Neuronal stem cell (in vitro differentiated cells): ENCODE measurements around the gene MRPL43.

ENCODE experiments used
- DNase-seq: peaks from one replicate; pipeline ENCODE4 v3.0.0-alpha.2; 2013; ENCODE audit warnings: low spot score
- H2AFZ ChIP-seq: one replicate; pipeline ENCODE4 v1.6.1; 2013; ENCODE audit warnings: mild to moderate bottlenecking, low read length, inconsistent platforms
- H2AK5ac ChIP-seq: 2 replicates; pipeline ENCODE4 v1.6.1; 2013; ENCODE audit warnings: low read depth, mild to moderate bottlenecking, inconsistent platforms, low read length, moderate library complexity, mixed read lengths
- H2BK120ac ChIP-seq: 2 replicates; pipeline ENCODE4 v1.6.1; 2013; ENCODE audit warnings: low read depth, mild to moderate bottlenecking, inconsistent platforms, low read length, moderate library complexity, mixed read lengths
- H2BK12ac ChIP-seq: one replicate; pipeline ENCODE4 v1.6.1; 2013; ENCODE audit warnings: low read length, inconsistent platforms
- H2BK15ac ChIP-seq: 2 replicates; pipeline ENCODE4 v1.6.1; 2013; ENCODE audit warnings: mild to moderate bottlenecking, low read length, inconsistent platforms, mixed read lengths
- H2BK5ac ChIP-seq: one replicate; pipeline ENCODE4 v1.6.1; 2013; ENCODE audit warnings: inconsistent platforms, mild to moderate bottlenecking, low read length, moderate library complexity
- H3K14ac ChIP-seq: one replicate; pipeline ENCODE4 v1.6.1; 2013; ENCODE audit warnings: low read length, inconsistent platforms
- H3K18ac ChIP-seq: 2 replicates; pipeline ENCODE4 v1.6.1; 2013; ENCODE audit warnings: low read length, inconsistent platforms
- H3K23ac ChIP-seq: 2 replicates; pipeline ENCODE4 v1.6.1; 2013; ENCODE audit warnings: low read depth, mild to moderate bottlenecking, mixed read lengths, low read length, inconsistent platforms; ENCODE audit not compliant: poor library complexity
- H3K27ac ChIP-seq: replicated peaks from 3 replicates; pipeline ENCODE4 v1.5.1; 2013; ENCODE audit warnings: low read length, inconsistent platforms
- H3K27me3 ChIP-seq, 3 experiments: 2 replicates each; pipeline ENCODE4 v1.6.1; 2013; ENCODE audit warnings: low read length in 3 of 3, mild to moderate bottlenecking in 2 of 3, inconsistent platforms in 1 of 3, low read depth in 1 of 3, mixed read lengths in 1 of 3, moderate library complexity in 1 of 3; ENCODE audit not compliant: control insufficient read depth in 3 of 3, insufficient read depth in 3 of 3
- H3K36me3 ChIP-seq, 2 donors: replicated peaks in 1 of 2; 2 replicates each; pipeline ENCODE4 v1.6.1; 2013; ENCODE audit warnings: low read length in 2 of 2; ENCODE audit not compliant: control insufficient read depth in 2 of 2, insufficient read depth in 2 of 2
- H3K4ac ChIP-seq: 2 replicates; pipeline ENCODE4 v1.6.1; 2013; ENCODE audit warnings: inconsistent platforms, mild to moderate bottlenecking, low read length, moderate library complexity
- H3K4me1 ChIP-seq, 2 donors: 1 replicate in 1 of 2; 2 replicates in 1 of 2; pipeline ENCODE4 v1.6.1; 2013; ENCODE audit warnings: low read length in 2 of 2, low read depth in 1 of 2; ENCODE audit not compliant: control insufficient read depth in 2 of 2, insufficient read depth in 1 of 2
- H3K4me2 ChIP-seq: one replicate; pipeline ENCODE4 v1.6.1; 2013; ENCODE audit warnings: mild to moderate bottlenecking, low read length, inconsistent platforms; ENCODE audit not compliant: insufficient read depth, poor library complexity, severe bottlenecking
- H3K4me3 ChIP-seq, 2 donors: 2 replicates each; pipeline ENCODE4 v1.5.1; 2013; ENCODE audit warnings: low read length in 2 of 2, mild to moderate bottlenecking in 2 of 2, inconsistent platforms in 1 of 2, moderate library complexity in 1 of 2
- H3K79me1 ChIP-seq: one replicate; pipeline ENCODE4 v1.6.1; 2013; ENCODE audit warnings: low read depth, mild to moderate bottlenecking, inconsistent platforms, low read length, moderate library complexity
- H3K9ac ChIP-seq: one replicate; pipeline ENCODE4 v1.6.1; 2013; ENCODE audit warnings: mild to moderate bottlenecking, low read depth, low read length, inconsistent platforms; ENCODE audit not compliant: poor library complexity
- H3K9me3 ChIP-seq, 2 donors: replicated peaks in 1 of 2; 2 replicates each; pipeline versions ENCODE3 to v1.6.1; 2013; ENCODE audit warnings: low read length in 2 of 2, mild to moderate bottlenecking in 2 of 2, inconsistent platforms in 1 of 2, low read depth in 1 of 2, mixed read lengths in 1 of 2, moderate library complexity in 1 of 2; ENCODE audit not compliant: control insufficient read depth in 2 of 2, insufficient read depth in 1 of 2
- H4K8ac ChIP-seq: one replicate; pipeline ENCODE4 v1.6.1; 2013; ENCODE audit warnings: low read depth, mild to moderate bottlenecking, inconsistent platforms, low read length, moderate library complexity
- H4K91ac ChIP-seq: one replicate; pipeline ENCODE4 v1.6.1; 2013; ENCODE audit warnings: low read length, low read depth, mild to moderate bottlenecking, inconsistent platforms; ENCODE audit not compliant: poor library complexity
- WGBS, 2 donors: extraction: QIAGEN DNeasy Blood & Tissue Kit; methylation state at CpG; one replicate each; pipeline ENCODE4 v1.1.7; 2013; ENCODE audit warnings: missing lambda C conversion rate in 2 of 2, mixed read lengths in 1 of 2; ENCODE audit not compliant: insufficient read length in 2 of 2, insufficient replicate concordance in 1 of 2; ENCODE audit errors: extremely low coverage in 2 of 2; 5-methylcytosine and 5-hydroxymethylcytosine counted together

Gene MRPL43

GRCh38 chr10:100948916-100949315, 38.4 kb downstream of the MRPL43 start:
- Histone ChIP-seq H3K9ac (no peak overlapping the region), H3K9me3 (no peaks in the 10 kb centered on the region), H3K79me1 (no peaks in the 10 kb centered on the region), H2BK120ac (no peak overlapping the region), H3K27ac (no peak overlapping the region), H3K23ac (no peak overlapping the region), H2AK5ac (no peak overlapping the region), H2AFZ (no peak overlapping the region), H2BK15ac (no peak overlapping the region), H2BK5ac (no peak overlapping the region), H3K27me3 (no peaks in the 10 kb centered on the region), H3K4me1 (no peaks in the 10 kb centered on the region), H3K4me2 (no peak overlapping the region), H4K91ac (no peak overlapping the region), H3K4ac (no peak overlapping the region), H3K36me3 (peaks cover 6 to 91% of the 10 kb centered on the region in 2 donors), H2BK12ac (no peak overlapping the region), H3K18ac (no peak overlapping the region), H3K14ac (no peak overlapping the region), H3K4me3 (no peak overlapping the region), H4K8ac (no peak overlapping the region)
- no CpG with 5 or more reads among the region's 3 CpGs for WGBS, 2 donors
- DNase-seq: no peak

- Histone ChIP-seq H3K27me3 (no peaks in the 10 kb centered on the region), H2AK5ac (no peak overlapping the region), H4K8ac (no peak overlapping the region), H2BK5ac (no peak overlapping the region), H3K79me1 (no peaks in the 10 kb centered on the region), H3K9me3 (no peaks in the 10 kb centered on the region), H3K4me1 (no peaks in the 10 kb centered on the region), H3K9ac (no peak overlapping the region), H2BK12ac (no peak overlapping the region), H3K27ac (no peak overlapping the region), H3K4me2 (no peak overlapping the region), H3K36me3 (peaks cover 4 to 98% of the 10 kb centered on the region in 2 donors), H4K91ac (no peak overlapping the region), H3K18ac (no peak overlapping the region), H2BK120ac (no peak overlapping the region), H2AFZ (no peak overlapping the region), H3K14ac (no peak overlapping the region), H3K4me3 (no peak overlapping the region), H2BK15ac (no peak overlapping the region), H3K4ac (no peak overlapping the region), H3K23ac (no peak overlapping the region)
- DNase-seq: no peak
Measured at GRCh38 chr10:100945754-100946153, 41.5 kb downstream of the MRPL43 start.

GRCh38 chr10:100943508-100943907, 43.8 kb downstream of the MRPL43 start:
- Histone ChIP-seq H3K4me2 (no peak overlapping the region), H2AFZ (no peak overlapping the region), H4K91ac (no peak overlapping the region), H3K14ac (no peak overlapping the region), H3K27me3 (no peaks in the 10 kb centered on the region), H2BK5ac (no peak overlapping the region), H2BK12ac (no peak overlapping the region), H3K4ac (no peak overlapping the region), H3K4me1 (no peaks in the 10 kb centered on the region), H3K9ac (no peak overlapping the region), H2AK5ac (no peak overlapping the region), H3K36me3 (peaks cover 5 to 97% of the 10 kb centered on the region in 2 donors), H2BK15ac (no peak overlapping the region), H3K79me1 (no peaks in the 10 kb centered on the region), H4K8ac (no peak overlapping the region), H2BK120ac (no peak overlapping the region), H3K9me3 (no peaks in the 10 kb centered on the region), H3K4me3 (no peak overlapping the region), H3K23ac (no peak overlapping the region), H3K18ac (no peak overlapping the region), H3K27ac (no peak overlapping the region)
- DNase-seq: no peak

GRCh38 chr10:100942229-100942628, 45.1 kb downstream of the MRPL43 start:
- Histone ChIP-seq H3K36me3 (peaks cover 5 to 97% of the 10 kb centered on the region in 2 donors), H4K91ac (no peak overlapping the region), H3K23ac (no peak overlapping the region), H3K4ac (no peak overlapping the region), H2BK5ac (no peak overlapping the region), H4K8ac (no peak overlapping the region), H2BK12ac (no peak overlapping the region), H3K27me3 (no peaks in the 10 kb centered on the region), H3K18ac (no peak overlapping the region), H3K27ac (no peak overlapping the region), H3K4me3 (no peak overlapping the region), H2BK15ac (no peak overlapping the region), H2BK120ac (no peak overlapping the region), H3K4me1 (no peaks in the 10 kb centered on the region), H3K4me2 (no peak overlapping the region), H2AFZ (no peak overlapping the region), H3K79me1 (no peaks in the 10 kb centered on the region), H3K9ac (no peak overlapping the region), H3K9me3 (no peaks in the 10 kb centered on the region), H2AK5ac (no peak overlapping the region), H3K14ac (no peak overlapping the region)
- no CpG with 5 or more reads among the region's 3 CpGs for WGBS, 2 donors
- DNase-seq: no peak
